K562 (cell line): ENCODE measurements around the gene RREB1. TPM values are rescaled to one million over a fixed set of nuclear protein-coding genes. Genes with fewer than 3 reads are reported as not detected.

Experiments
- CC2D1A ChIP-seq: fragments of 450-650 bp; IDR thresholded peaks from 2 replicates; pipeline ENCODE4 v1.6.1; 2017; ENCODE audit warnings: mild to moderate bottlenecking
- ETV5 ChIP-seq: sonication (generic); formaldehyde crosslinking; IDR thresholded peaks from 2 replicates; pipeline ENCODE4 v1.4.0; 2020; ENCODE audit warnings: low read depth, mild to moderate bottlenecking, missing genetic modification reagents
- GTF2A2 ChIP-seq: IDR thresholded peaks from 2 replicates; pipeline ENCODE4 v1.6.1; 2016; ENCODE audit warnings: mild to moderate bottlenecking, missing genetic modification characterization, missing compliant biosample characterization
- HDAC1 ChIP-seq, 2 experiments: fragments of 450-650 bp; IDR thresholded peaks; 2 replicates each; pipeline ENCODE4 v1.6.1; 2016 to 2017; ENCODE audit warnings: inconsistent platforms in 1 of 2, mild to moderate bottlenecking in 1 of 2, moderate library complexity in 1 of 2
- HDAC8 ChIP-seq: fragments of 450-650 bp; IDR thresholded peaks from 2 replicates; pipeline ENCODE4 v1.6.1; 2016; ENCODE audit warnings: mild to moderate bottlenecking, missing genetic modification characterization, moderate library complexity, missing compliant biosample characterization
- MAFF ChIP-seq: IDR thresholded peaks from 2 replicates; pipeline ENCODE4 v1.6.1; 2012; ENCODE audit warnings: low read length, improper control_type of control experiment
- MAFG ChIP-seq: fragments of 450-650 bp; conservative IDR thresholded peaks from 2 replicates; pipeline ENCODE4 v1.6.1; 2016; ENCODE audit warnings: missing genetic modification characterization, missing compliant biosample characterization
- MXI1 ChIP-seq: IDR thresholded peaks from 2 replicates; pipeline ENCODE4 v1.6.1; 2011; ENCODE audit warnings: low read depth, mild to moderate bottlenecking, improper control_type of control experiment, low read length
- NCOA4 ChIP-seq: fragments of 450-650 bp; IDR thresholded peaks from 2 replicates; pipeline ENCODE4 v1.6.1; 2018; ENCODE audit warnings: mild to moderate bottlenecking; ENCODE audit not compliant: partially characterized antibody
- NFYB ChIP-seq: IDR thresholded peaks from 2 replicates; pipeline ENCODE4 v1.6.1; 2011; ENCODE audit warnings: mild to moderate bottlenecking, moderate library complexity; ENCODE audit not compliant: insufficient read length; ENCODE audit errors: extremely low read depth
- NR1H2 ChIP-seq: sonication (generic); formaldehyde crosslinking; IDR thresholded peaks from 2 replicates; pipeline ENCODE4 v1.4.0; 2020; ENCODE audit warnings: mild to moderate bottlenecking, missing genetic modification reagents
- PHTF2 ChIP-seq: fragments of 250-450 bp; sonication (Bioruptor Pico); IDR thresholded peaks from 2 replicates; pipeline ENCODE4 v1.5.0; 2021; ENCODE audit warnings: mild to moderate bottlenecking
- RFX1 ChIP-seq: fragments of 450-650 bp; IDR thresholded peaks from 2 replicates; pipeline ENCODE4 v1.6.1; 2016; ENCODE audit warnings: mild to moderate bottlenecking, moderate library complexity
- SP2 ChIP-seq: IDR thresholded peaks from 2 replicates; pipeline ENCODE4 v1.6.1; 2011; ENCODE audit warnings: mild to moderate bottlenecking, low read depth, low read length, moderate library complexity; ENCODE audit not compliant: poor library complexity, severe bottlenecking; ENCODE audit errors: extremely low read depth
- SREBF2 ChIP-seq: sonication (generic); formaldehyde crosslinking; IDR thresholded peaks from 2 replicates; pipeline ENCODE4 v1.4.0; 2020; ENCODE audit warnings: mild to moderate bottlenecking, missing genetic modification reagents
- ZBTB8A ChIP-seq: fragments of 450-650 bp; IDR thresholded peaks from 2 replicates; pipeline ENCODE4 v1.6.1; 2018; ENCODE audit warnings: mild to moderate bottlenecking, moderate library complexity; ENCODE audit not compliant: partially characterized antibody
- ZC3H11A ChIP-seq: IDR thresholded peaks from 2 replicates; pipeline ENCODE4 v1.6.1; 2012; ENCODE audit warnings: low read depth, low read length, improper control_type of control experiment
- ZNF124 ChIP-seq: sonication (generic); formaldehyde crosslinking; IDR thresholded peaks from 2 replicates; pipeline ENCODE4 v1.8.1; 2022; ENCODE audit warnings: missing genetic modification reagents
- ZNF165 ChIP-seq: fragments of 250-450 bp; sonication (Bioruptor Pico); IDR thresholded peaks from 2 replicates; pipeline ENCODE4 v1.4.0; 2020; ENCODE audit warnings: borderline replicate concordance
- ZNF507 ChIP-seq: conservative IDR thresholded peaks from 2 replicates; pipeline ENCODE4 v1.6.1; 2017; ENCODE audit warnings: missing genetic modification characterization, missing compliant biosample characterization
- ZNF583 ChIP-seq: fragments of 250-450 bp; sonication (Bioruptor Pico); IDR thresholded peaks from 2 replicates; pipeline ENCODE4 v1.4.0; 2020
- polyA plus RNA-seq, 8 experiments: library from polyadenylated mRNA; depleted of rRNA in 4 of 8; stranded (reverse) in 5 of 8; unstranded in 3 of 8; fragments of >200 nt; fragmentation: Nextera tagmentation in 2 of 8; fragmentation: Illumina TruSeq in 1 of 8; extraction: Ambion mirVana in 2 of 8; extraction: Trizol in 1 of 8; gene quantifications; 2 replicates each; pipeline versions ENCODE4 v1.2.1 to v1.2.3, GENCODE V29; 2011 to 2014; ENCODE audit warnings: inconsistent platforms in 1 of 8, missing spikeins in 1 of 8
- total RNA-seq, 7 experiments: library from RNA; depleted of rRNA in 6 of 7; stranded (reverse); fragments of >200 nt in 6 of 7; fragmentation: Illumina TruSeq in 2 of 7; extraction: Trizol in 2 of 7; gene quantifications; 2 replicates each; pipeline versions ENCODE4 v1.2.1 to v1.2.3, GENCODE V29; 2011 to 2021; ENCODE audit warnings: low replicate concordance in 1 of 7
- TF ChIP-seq, protein P1 (sequence below): fragments of 450-650 bp; IDR thresholded peaks from 2 replicates; pipeline ENCODE4 v1.6.1; 2017; ENCODE audit warnings: antibody characterized with exemption, mild to moderate bottlenecking
- TF ChIP-seq, protein P2 (sequence below): fragments of 450-650 bp; IDR thresholded peaks from 2 replicates; pipeline ENCODE4 v1.6.1; 2016; ENCODE audit warnings: borderline replicate concordance
- TF ChIP-seq, protein P3 (sequence below): sonication (generic); formaldehyde crosslinking; IDR thresholded peaks from 2 replicates; pipeline ENCODE4 v1.9.0; 2022; ENCODE audit warnings: mild to moderate bottlenecking, missing genetic modification reagents

RREB1 gene
- total and polyA plus RNA-seq, 9 of the 15 experiments (the other 6 are each of a cell fraction or from before 2014, with no cell fraction given) = 3.3 to 64.2 (median 19.3) TPM

DNA sequence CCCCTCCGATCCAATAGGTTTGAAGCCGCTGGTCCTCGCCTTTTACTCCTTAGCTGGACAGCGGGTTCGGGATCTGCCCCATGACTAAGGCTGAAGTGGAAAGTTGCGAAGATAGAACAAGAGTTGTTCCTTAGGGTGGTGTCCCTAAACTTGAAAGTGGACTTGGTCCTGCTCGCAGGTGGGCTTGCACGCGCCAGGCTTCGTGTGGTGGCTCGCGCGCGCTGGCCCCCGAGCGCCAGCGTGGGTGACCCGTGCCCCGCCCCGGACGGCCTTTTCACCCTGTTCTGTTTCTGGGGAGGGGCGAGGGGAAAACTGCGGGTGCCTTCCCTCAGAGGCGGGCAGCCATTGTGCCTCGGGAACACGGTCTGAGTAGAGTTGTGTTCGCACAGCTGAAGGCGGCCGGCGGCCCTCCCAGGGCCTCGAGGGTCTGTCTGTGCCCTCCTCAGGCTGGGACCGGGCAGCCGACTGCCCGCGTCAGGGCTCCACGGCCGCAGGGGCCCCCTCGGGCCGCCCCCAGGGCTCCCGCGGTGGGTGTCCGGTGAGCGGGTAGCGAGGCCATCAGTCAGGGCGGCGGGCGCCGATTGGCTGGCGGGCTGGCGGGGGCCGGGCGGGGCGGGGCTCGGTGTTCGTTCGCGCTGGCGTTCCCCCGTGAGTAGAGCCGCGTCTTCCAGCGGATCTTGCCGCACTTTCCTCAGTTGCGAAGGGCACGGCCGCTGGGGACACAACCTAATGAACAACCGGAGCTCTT is 33.0 kb downstream of the RREB1 start (continued):
- no peak for TF ChIP-seq SREBF2 (CRISPR knock-in tag)
- TF ChIP-seq ZBTB8A = no peak
- TF ChIP-seq, protein P1, sequence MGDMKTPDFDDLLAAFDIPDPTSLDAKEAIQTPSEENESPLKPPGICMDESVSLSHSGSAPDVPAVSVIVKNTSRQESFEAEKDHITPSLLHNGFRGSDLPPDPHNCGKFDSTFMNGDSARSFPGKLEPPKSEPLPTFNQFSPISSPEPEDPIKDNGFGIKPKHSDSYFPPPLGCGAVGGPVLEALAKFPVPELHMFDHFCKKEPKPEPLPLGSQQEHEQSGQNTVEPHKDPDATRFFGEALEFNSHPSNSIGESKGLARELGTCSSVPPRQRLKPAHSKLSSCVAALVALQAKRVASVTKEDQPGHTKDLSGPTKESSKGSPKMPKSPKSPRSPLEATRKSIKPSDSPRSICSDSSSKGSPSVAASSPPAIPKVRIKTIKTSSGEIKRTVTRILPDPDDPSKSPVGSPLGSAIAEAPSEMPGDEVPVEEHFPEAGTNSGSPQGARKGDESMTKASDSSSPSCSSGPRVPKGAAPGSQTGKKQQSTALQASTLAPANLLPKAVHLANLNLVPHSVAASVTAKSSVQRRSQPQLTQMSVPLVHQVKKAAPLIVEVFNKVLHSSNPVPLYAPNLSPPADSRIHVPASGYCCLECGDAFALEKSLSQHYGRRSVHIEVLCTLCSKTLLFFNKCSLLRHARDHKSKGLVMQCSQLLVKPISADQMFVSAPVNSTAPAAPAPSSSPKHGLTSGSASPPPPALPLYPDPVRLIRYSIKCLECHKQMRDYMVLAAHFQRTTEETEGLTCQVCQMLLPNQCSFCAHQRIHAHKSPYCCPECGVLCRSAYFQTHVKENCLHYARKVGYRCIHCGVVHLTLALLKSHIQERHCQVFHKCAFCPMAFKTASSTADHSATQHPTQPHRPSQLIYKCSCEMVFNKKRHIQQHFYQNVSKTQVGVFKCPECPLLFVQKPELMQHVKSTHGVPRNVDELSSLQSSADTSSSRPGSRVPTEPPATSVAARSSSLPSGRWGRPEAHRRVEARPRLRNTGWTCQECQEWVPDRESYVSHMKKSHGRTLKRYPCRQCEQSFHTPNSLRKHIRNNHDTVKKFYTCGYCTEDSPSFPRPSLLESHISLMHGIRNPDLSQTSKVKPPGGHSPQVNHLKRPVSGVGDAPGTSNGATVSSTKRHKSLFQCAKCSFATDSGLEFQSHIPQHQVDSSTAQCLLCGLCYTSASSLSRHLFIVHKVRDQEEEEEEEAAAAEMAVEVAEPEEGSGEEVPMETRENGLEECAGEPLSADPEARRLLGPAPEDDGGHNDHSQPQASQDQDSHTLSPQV = peak; percentile 99
- no peak for TF ChIP-seq NCOA4
- no peak; the same call in 1 of the 2 replicates for TF ChIP-seq GTF2A2
- TF ChIP-seq HDAC1 (IDR thresholded peaks at IDR 0.05) = peak in 1 of 2 experiments; percentile 68; a peak in 2 of 4 replicates
- TF ChIP-seq, protein P2, sequence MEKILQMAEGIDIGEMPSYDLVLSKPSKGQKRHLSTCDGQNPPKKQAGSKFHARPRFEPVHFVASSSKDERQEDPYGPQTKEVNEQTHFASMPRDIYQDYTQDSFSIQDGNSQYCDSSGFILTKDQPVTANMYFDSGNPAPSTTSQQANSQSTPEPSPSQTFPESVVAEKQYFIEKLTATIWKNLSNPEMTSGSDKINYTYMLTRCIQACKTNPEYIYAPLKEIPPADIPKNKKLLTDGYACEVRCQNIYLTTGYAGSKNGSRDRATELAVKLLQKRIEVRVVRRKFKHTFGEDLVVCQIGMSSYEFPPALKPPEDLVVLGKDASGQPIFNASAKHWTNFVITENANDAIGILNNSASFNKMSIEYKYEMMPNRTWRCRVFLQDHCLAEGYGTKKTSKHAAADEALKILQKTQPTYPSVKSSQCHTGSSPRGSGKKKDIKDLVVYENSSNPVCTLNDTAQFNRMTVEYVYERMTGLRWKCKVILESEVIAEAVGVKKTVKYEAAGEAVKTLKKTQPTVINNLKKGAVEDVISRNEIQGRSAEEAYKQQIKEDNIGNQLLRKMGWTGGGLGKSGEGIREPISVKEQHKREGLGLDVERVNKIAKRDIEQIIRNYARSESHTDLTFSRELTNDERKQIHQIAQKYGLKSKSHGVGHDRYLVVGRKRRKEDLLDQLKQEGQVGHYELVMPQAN = no peak; the same call in 1 of the 2 replicates
- peak; percentile 87 for TF ChIP-seq NFYB
- no peak for TF ChIP-seq ZNF124 (CRISPR knock-in tag)
- no peak for TF ChIP-seq MAFG (tag)
- TF ChIP-seq ZNF165 = peak; percentile 77
- TF ChIP-seq HDAC8 (tag) = peak; percentile 81
- no peak for TF ChIP-seq MXI1
- no peak for TF ChIP-seq PHTF2 (CRISPR knock-in tag)
- TF ChIP-seq ETV5 = no peak
- TF ChIP-seq SP2 = peak; percentile 75
- no peak for TF ChIP-seq MAFF
- TF ChIP-seq CC2D1A = no peak
- TF ChIP-seq ZNF583 = peak; percentile 83; the same call in 1 of the 2 replicates
- TF ChIP-seq, protein P3, sequence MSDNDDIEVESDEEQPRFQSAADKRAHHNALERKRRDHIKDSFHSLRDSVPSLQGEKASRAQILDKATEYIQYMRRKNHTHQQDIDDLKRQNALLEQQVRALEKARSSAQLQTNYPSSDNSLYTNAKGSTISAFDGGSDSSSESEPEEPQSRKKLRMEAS (CRISPR knock-in tag) = peak; percentile 76
- TF ChIP-seq RFX1 = no peak
- no peak for TF ChIP-seq ZNF507
- TF ChIP-seq NR1H2 (CRISPR knock-in tag) = no peak
- no peak for TF ChIP-seq ZC3H11A
